HG03521 (cell line): ENCODE measurements around the gene STK39.

ENCODE experiments used
- ATAC-seq: cut with Tn5 transposase; IDR thresholded peaks from one replicate; pipeline ENCODE4 v1.9.1; 2021; ENCODE audit warnings: mild to moderate bottlenecking, moderate library complexity; ENCODE audit not compliant: unreplicated experiment

The STK39 gene

DNA sequence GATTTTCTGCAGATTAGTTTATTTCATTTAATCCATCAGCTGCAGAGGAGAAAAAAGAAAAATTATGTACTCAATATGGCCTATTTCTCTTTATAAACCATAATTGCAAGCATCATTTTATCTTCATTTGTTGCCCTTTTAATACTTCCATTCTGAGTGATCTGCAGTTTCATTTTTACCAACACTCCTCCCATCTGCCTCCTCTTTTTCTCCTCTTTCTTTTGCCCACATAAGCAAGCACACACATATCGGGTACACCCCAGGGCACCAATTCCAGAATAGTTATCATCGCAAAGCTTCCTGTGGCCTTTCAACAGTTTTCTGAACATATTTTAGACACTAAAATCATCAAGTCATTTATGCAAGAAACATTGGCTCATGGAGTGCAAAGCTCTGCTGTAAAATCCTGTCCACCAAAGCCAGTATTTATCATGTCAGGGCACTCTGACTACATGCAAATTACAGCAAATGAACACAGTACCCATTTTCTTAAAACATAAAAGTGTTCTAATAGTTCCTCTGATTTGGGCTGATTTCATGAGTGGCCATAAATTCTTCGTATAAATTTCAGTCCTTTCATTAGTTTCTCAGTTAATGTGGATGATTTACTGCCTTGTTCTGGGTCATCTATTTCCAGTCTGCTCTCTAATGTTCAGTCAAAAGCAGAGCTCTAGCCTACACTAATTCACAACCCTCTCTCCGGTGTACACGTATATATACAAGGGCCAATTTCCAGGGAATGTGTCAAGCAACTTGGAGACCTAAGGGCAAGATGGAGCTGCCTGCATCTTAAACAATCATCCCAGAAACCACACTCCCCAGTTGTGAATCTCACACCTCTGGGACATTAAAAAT is 281.3 kb downstream of the STK39 start:
- ATAC-seq: no peak

DNA sequence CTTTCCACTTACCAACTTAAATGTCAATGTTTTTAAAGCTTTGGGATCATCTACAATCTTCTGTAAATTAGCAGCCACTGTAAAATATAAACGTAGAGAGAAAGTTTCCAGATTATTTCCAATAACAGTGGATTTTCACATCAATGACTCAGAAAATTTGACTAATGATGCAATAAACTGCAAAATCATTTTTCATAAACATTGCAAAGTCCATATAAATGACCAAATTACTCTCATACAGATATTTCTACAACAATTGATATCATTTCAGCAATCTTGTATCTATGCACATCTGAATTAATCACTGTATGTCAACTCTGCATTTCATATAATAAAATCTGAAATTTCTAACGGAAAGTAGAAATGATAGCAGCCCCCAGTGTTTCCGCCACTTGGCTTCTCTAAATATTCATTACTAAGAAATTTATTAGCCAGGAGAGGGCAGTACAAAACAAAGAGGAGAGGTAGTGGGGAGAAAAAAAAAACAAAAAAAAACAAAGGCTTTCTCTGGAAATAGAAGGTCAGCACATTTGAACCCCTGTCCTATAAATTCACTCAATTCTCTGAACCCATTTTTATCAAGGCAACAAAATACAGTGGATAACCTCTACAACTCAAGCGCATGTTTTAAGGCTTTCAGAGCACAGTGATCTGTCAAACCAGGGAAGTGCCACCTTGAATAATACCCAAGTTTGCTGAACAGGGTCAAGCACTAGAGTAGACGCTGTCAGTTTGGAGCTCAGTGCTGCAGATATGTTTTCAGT is 282.6 kb downstream of the STK39 start:
- ATAC-seq: no peak

- no peak for ATAC-seq
Observed at GRCh38 chr2:167963899-167964649, 283.3 kb downstream of the STK39 start.

- no peak for ATAC-seq
Observed at GRCh38 chr2:167962436-167963226, 284.8 kb downstream of the STK39 start.

DNA sequence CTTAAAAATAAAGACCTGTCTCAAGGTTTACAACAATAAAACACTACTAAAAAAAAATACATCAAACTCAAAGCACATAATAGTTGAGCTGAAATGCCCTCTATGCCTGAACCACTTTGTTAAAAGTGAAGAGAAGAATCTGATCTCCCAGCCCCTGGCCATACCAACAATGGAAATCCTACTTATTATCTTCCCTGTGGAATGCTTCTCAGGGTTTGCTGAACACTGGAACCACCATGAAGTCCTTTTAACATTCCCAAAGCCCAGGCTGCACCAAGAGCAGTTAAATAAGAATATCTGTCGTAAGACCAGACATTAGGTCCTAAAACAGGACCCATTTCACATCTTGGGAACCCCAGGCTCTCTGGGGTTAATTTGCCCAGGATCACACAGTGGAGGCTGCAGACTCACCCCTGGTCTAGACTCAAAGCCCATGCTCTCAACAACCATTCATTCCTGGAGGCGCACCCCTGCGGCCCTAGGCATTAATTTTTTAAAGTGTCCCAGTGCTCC is 285.8 kb downstream of the STK39 start:
- ATAC-seq: no peak

GRCh38 chr2:167960089-167960747 is 287.2 kb downstream of the STK39 start:
- no peak for ATAC-seq

DNA sequence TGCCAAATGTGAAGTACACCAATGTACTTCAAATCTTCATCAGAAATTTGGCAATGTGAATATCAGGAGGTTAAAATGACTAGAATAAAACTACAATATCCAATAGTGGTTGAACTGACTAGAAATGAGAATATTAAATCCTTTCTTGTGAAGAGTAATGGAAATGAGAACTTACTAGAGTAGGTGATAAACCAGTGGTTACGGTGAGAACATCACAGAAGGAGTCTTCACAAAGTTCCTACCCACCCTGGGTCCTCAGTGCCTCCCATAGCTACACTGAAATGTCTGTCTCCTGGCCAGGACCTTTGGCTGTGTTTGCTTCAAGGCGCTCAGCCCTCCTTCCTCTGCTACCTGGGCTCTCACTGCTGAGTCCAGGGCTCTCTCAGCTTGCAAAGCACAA is 289.7 kb downstream of the STK39 start:
- ATAC-seq: no peak

GRCh38 chr2:167955264-167955906 is 292.0 kb downstream of the STK39 start:
- no peak for ATAC-seq

DNA sequence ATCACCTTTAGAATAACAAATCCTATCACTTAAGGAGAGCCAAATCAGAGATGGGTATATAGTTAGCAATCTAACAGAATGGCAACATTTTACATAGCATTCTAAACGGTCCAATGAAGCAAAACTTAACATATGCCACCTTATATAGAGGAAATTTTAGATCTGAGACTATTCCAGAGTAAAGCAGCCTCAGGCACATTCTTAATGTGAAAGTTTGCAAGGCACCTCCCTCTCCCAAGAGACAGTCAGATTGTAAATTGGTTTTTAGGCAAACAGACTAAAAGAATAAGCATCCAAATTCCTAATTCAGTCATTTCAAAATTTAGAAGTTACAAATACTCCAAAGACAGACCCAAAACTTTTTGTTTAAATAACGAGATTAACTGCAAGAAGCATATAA is 292.9 kb downstream of the STK39 start:
- ATAC-seq: no peak

DNA sequence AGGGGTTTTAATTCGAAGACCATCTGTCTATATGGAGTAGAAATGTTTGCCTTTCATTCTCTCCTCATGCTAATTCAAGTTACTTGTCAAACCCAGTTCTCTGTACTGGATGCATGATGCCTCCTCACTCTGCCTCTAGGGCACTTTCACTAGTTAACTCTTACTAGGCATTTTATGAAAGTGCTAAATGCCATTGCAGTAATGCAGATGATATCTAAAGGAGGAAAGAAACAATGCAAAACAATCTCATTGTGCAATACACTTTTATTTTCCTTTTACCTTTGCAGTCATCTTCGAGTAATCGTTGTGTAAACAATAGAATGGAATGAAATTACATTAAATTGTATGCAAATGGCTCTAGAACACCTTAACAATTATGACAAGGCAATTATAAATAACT is 293.6 kb downstream of the STK39 start:
- no peak for ATAC-seq

GRCh38 chr2:167950571-167950970 is 296.8 kb downstream of the STK39 start:
- ATAC-seq: no peak

DNA sequence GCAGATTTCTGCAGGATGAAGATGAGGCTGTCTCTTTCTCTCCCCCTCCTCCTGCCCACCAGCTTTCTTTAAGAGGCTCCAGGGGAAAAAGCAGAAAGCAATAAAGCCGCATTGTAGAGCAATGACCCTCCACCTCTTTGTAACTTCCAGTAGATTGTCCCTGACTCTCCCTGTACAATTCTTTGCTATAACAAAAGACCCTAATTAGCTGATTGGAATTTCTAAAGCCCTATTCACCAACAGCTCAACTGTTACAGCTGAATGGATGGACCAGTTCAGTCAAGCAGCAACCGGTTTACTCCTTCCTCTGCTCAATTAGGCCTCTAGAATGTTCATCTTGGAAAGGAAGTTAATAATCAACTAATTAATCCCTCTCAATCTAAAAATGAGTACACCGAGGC is 301.0 kb downstream of the STK39 start:
- no peak for ATAC-seq

DNA sequence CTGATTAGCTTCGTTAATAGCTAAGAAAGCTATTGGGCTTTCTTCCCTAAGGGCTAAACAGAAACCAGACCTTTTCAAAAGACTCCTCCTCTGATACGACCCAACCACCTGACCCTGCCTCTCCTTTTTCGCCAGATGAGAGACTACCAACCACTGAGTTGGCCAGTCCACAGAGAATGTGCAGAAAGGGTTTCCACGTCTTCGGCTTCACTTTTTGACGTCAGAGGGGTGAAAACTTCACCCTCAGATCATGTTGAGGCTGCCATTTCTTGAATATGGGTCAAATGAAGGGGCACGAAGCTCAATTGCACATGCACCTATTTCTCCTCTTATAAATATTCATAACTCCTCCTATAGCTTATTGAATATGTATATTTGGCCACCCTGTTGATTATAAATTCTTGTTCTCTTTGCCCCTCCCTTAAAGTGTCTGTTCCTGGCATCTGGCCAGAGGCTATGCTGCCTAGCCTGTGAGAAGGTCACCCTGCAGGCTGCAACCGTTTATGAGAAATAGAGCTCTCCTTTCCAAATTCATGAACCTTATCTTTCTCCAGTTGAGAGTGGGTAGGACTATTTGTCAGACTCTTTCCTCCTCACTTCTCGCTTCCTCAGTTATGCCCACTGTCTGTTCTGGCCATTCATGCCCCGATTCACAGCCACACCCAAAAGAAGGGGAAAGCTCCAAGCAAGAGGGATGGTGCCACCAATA is 301.6 kb downstream of the STK39 start:
- ATAC-seq: no peak

GRCh38 chr2:167944825-167945659 is 302.4 kb downstream of the STK39 start:
- ATAC-seq: no peak

- no peak for ATAC-seq
Observed at GRCh38 chr2:167943897-167944296, 303.5 kb downstream of the STK39 start.

DNA sequence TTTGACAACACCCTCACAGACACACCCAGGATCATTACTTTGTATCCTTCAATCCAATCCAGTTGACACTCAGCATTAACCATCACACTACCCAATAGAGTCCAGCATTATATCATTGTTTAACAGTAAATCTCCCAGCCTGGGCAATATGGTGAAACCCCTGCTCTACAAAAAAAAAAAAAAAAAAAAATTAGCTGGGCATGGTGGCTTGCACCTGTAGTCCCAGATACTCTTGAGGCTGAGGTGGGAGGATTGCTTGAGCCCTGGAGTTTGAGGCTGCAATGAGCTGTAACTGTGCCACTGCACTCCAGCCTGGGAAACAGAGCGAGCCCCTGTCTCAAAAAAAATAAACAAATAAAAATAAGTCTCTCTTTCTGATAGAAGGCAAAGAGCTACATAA is 304.0 kb downstream of the STK39 start:
- ATAC-seq: no peak

- ATAC-seq: no peak
Observed at GRCh38 chr2:167942366-167943081, 304.9 kb downstream of the STK39 start.
